Activated CD8-positive, alpha-beta memory T cell treated with anti-CD3 and anti-CD28 coated beads for 4 hours (primary cell): Measurements from ENCODE around the gene AQP6.

ENCODE experiments used
- DNase-seq, 2 donors: peaks; one replicate each; pipeline ENCODE4 v3.0.0-alpha.2; 2020; ENCODE audit warnings: low read depth in 2 of 2

Gene AQP6

GRCh38 chr12:49972641-49973360 lies at the start of gene AQP6:
AQP6 (plus strand) TSS chr12:49972947; CDS start chr12:49973174, 227 bp downstream.
- DNase-seq = no peak

GRCh38 chr12:49923035-49923644 lies 49.6 kb upstream of the AQP6 start:
- no peak for DNase-seq

- no peak for DNase-seq
These were observed 48.7 kb upstream of the AQP6 start for GRCh38 chr12:49923880-49924556.

- no peak for DNase-seq
These were observed 48.0 kb upstream of the AQP6 start for GRCh38 chr12:49924628-49925246.

GRCh38 chr12:49925433-49926204 lies 47.1 kb upstream of the AQP6 start:
- DNase-seq = no peak

- DNase-seq = no peak
These were observed 44.3 kb upstream of the AQP6 start for GRCh38 chr12:49928471-49928870.

- DNase-seq = no peak
These were observed 43.2 kb upstream of the AQP6 start for GRCh38 chr12:49929581-49929980.

GRCh38 chr12:49930515-49931288 lies 42.0 kb upstream of the AQP6 start:
- no peak for DNase-seq

- no peak for DNase-seq
These were observed 40.7 kb upstream of the AQP6 start for GRCh38 chr12:49932023-49932422.

GRCh38 chr12:49932533-49933130 lies 40.1 kb upstream of the AQP6 start:
- DNase-seq = no peak

- DNase-seq = no peak
These were observed 39.0 kb upstream of the AQP6 start for GRCh38 chr12:49933796-49934195.

GRCh38 chr12:49934505-49934904 lies 38.2 kb upstream of the AQP6 start:
- no peak for DNase-seq

- DNase-seq = no peak
These were observed 35.8 kb upstream of the AQP6 start for GRCh38 chr12:49936925-49937324.

GRCh38 chr12:49937639-49938300 lies 35.0 kb upstream of the AQP6 start:
- no peak for DNase-seq

GRCh38 chr12:49939307-49939706 lies 33.4 kb upstream of the AQP6 start:
- no peak for DNase-seq

GRCh38 chr12:49939707-49940106 lies 33.0 kb upstream of the AQP6 start:
- no peak for DNase-seq

GRCh38 chr12:49941556-49942511 lies 30.9 kb upstream of the AQP6 start:
- DNase-seq = no peak

- no peak for DNase-seq
These were observed 30.2 kb upstream of the AQP6 start for GRCh38 chr12:49942512-49942893.
